ENCODE results near the gene TAPBP. TPM values are rescaled to one million over a fixed set of nuclear protein-coding genes. Genes with fewer than 3 reads are reported as not detected.

Gene TAPBP
- total and polyA plus RNA-seq, 9 of the 15 experiments (the other 6 are each of a cell fraction or from before 2014, with no cell fraction given): 5.6 to 74.0 (median 22.3) TPM

DNA sequence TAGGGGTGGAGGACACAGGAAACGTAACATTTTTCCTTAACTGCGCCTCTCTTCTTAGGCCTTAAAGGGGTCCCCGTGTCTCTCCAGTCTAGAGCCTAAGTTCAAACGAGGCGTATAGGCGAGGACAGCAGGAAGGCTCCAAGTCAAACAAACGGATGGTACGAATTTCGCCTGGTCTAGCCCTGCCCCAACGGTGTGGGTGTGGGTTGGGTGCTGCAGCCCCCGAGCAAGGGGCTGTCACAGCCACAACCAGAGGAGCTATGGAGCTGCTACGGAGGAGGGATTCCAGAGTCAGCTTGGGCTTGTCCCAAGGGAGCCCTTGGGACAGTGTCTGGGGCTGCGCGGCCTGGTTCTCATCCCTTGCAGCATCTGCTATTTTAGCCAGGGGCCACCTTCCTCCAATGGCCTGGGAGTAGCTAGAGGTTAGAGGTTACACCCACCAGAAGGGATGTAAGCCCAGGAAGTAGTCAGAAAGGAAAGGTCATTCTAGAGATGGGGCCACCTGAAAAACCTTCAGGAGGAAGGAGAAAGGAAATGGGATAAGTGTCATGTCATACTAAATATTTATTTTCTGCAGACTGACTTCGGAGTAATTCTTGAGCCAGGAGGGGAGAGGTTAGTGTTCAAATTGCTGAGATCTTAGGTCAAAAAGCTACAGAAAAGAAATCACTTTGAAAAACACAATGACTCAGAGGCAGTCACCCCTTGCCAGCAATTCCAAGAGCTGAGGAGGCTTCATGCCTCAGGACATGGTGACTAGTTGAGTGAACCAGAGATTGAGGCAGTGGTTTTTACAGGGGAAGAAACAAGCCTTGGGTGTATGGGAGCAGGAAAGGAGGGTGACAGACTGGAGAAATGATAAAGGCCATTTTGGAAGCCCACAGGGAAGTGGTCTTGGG, 63.9 kb downstream of the TAPBP start (continued):
- TF ChIP-seq ZBTB11 (CRISPR knock-in tag; IDR thresholded peaks at IDR 0.05): 0 out of 6 replicates have a peak, but pooled peaks of 1 of the 3 experiments have one; percentile 6
- no peak for TF ChIP-seq CXXC5 (CRISPR knock-in tag; IDR thresholded peaks at IDR 0.05)
- TF ChIP-seq SUPT5H (IDR thresholded peaks at IDR 0.05): peak; percentile 17
- no peak for TF ChIP-seq ARID4B (CRISPR knock-in tag; IDR thresholded peaks at IDR 0.05)
- TF ChIP-seq SNIP1 (IDR thresholded peaks at IDR 0.05; ENCODE audit: low read depth): 0 out of 2 replicates have a peak, but pooled peaks have one; percentile 12
- no peak for TF ChIP-seq KDM2B (CRISPR knock-in tag; IDR thresholded peaks at IDR 0.05)
- TF ChIP-seq ZBTB40 (IDR thresholded peaks at IDR 0.05): peak; percentile 32; the same call in 1 of the 2 replicates
- no peak for TF ChIP-seq ZBTB40 (CRISPR knock-in tag; IDR thresholded peaks at IDR 0.05)
- no peak; the same call in none of the 2 replicates for TF ChIP-seq PML (IDR thresholded peaks at IDR 0.05; ENCODE audit: low read length)

All from K562 (cell line).